ENCODE measurements around the gene GFI1B.
"Not testable (repeated sequence)": the region's sequence is repeated elsewhere in the genome, so short reads cannot be mapped to it uniquely, and the experiment has no call there.

GFI1B gene

DNA sequence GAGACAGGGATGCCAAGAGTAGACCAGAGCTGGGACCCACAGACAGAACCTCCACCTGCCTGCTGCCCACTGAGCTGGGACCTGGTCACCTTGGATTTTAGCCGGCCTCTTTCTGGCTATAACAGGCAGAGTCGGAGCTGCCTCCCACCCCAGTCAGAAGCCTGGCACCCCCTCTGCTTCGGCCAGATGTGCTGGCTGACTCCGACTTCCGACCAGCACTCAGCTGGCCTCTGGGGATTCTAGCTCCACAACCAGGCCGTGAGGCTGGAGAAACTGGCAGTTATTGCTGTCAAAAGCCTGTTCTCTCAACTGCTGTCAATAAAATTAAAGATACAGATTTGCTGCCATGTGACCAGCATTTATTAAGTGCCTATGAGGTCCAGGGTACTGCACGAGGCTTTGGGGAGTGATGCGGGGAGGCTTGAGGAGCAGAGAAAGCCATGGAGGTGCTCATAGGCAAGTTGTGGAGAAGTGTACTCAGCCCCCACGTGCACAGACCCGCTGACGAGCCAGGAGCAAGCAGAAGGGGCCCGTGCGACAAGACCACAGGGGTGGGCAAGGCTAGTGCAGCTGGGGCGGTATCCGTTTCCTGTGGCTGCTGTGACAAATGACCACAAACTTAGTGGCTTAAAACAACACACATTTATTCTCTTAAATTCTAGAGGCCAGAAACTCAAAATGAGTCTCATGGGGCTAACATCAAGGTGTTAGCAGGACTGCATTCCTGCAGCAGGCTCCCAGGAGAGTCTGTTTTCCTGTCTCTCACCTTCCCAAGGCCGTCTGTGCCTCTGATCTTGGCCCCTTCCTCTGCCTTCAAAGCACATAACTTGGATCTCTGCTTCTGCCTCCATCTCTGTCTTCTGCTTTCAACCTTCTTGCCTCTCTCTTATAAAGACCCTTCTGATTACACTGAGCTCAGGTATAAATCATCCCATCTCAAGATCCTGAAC is 13.1 kb downstream of the GFI1B start:
- DNase-seq (ENCODE audit: low read depth, low spot score): no peak

DNA sequence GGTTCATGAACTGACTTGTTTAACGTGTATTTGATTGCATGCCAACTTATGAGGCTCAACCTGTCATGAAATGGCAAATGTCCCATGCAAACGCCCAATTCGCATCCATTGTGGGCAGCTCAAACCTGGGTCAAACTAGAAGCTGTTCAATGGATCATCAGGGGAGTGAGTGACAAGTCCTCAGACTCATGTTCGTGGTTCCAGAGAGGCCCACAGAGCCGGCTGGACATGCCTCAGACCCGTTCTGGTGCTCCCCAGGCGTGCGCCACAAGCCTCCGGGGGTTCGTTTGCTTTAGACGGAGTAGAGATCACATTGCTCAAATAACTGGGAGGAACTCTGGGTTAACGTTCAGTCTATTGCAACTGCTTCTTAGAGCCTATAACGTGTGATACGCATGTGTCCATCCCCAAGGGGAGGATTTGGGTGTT is 15.0 kb downstream of the GFI1B start:
- DNase-seq (ENCODE audit: low read depth, low spot score): no peak

DNA sequence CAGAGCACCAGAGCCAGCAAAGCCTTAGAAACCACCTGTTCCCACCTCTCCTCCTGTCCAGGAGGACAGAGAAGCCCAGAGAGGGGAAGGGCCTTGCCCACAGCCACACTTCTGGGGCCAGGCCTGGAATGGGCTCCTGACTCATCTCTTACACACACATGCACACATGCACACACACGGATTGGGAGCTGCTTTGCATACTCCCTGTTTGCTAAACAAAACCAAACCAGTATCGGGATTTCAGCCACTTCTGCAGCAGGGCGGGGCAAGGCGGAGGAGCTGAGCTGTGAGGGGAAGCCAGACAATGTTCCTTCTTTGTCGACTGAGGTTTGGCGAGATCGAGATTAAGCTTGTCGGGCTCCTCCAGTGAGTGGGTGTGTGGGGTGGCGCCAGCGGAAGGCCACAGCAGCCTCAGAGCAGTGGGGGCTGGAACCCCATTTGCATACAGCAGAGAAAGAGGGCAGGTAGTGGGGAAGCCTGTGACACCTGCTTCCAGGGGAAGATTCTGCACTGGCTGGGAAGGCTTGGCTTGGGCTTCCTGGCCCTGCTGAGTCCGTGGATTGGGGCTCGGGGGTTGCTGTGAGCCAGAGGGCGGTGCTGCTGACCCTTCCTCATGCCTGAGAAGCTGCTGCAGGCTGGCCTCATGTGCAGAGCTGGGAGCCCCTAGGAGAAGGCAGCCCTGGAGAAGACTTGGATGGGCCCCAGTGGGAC is 16.1 kb downstream of the GFI1B start:
- no peak for DNase-seq (ENCODE audit: low read depth, low spot score)

DNA sequence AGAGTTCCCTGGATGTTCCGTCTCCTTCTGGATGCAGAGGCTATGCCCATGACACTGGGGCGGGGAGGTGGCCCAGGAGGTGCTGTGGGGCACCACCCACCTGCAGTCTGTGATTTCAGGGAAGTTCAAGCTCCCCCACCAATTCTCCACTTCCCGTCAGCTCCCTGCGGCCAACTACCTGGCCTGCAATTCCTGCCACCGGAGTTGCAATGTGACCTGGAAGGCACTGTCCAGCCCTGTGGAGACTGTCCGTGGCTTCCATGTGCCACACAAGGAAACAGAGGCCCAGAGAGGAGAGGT is 16.6 kb downstream of the GFI1B start:
- DNase-seq (ENCODE audit: low read depth, low spot score): no peak

DNA sequence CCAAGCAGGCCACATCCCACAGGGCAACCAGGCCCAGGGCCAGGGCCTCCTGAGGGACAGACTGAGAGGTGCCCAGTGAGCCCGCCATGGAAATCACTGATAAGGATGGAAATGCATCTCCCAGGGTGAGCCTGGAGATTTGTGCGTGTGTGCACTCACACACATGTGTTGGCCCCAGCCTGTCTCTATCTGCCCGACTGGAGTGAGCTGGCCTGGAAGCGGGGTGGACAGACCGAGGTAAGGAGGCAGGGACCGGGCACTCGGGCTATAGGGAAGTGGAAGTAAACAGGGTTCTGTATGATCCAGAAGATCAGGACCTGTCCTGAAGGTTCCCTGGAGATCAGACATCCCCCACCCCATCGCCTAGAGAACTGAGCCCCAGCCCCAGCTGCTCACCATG is 17.4 kb downstream of the GFI1B start:
- no peak for DNase-seq (ENCODE audit: low read depth, low spot score)

DNA sequence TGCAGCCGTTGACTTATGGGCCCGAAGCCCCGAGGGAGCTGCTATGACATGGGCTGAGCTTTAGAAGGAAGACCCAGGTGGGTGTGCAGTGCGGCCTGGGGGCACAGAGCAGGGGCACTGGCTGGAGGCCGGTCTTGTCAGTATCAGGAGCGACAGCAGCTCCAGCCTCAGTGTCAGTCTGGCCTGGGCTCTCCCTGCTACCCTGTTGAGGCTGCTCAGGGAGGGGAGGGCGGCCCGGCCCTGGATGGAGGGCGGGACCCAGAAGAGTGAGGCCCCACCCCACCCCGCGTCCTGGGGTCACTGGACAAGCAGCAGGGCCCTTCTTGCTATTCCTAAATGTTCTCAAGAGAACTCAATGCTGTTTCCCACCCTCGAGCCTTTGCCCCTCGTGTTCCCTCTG is 18.0 kb downstream of the GFI1B start:
- DNase-seq (ENCODE audit: low read depth, low spot score): no peak

DNA sequence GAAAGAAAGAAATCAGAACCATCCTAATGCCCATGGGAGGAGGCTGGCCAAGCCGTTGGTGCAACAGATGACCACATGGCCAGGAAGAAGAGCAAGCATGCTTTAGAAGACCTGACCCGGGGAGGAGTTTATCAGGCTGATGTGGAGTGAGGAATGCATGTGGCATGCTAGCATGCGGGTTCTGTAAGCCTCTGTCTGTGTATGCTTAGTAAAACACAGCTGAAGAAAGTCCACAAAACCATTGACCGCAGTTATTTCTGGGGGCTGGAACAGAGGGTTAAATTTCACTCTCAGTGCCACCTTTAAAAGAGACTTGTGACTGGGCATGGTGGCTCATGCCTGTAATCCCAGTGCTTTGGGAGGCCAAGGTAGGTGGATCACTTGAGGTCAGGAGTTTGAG is 19.1 kb downstream of the GFI1B start:
- DNase-seq (ENCODE audit: low read depth, low spot score): no peak

DNA sequence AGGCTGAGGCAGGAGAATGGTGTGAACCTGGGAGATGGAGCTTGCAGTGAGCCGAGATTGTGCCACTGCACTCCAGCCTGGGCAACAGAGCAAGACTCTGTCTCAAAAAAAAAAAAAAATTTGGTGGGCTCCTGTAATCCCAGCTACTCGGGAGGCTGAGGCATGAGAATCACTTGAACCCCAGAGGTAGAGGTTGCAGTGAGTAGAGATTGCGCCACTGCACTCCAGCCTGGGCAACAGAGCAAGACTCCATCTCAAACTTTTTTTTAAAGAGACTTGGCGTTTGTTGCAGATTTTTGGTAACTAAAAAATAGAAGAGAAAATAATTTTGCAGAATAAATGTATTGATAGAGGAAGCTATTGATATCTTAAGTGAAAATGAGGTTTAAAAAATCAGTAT is 19.7 kb downstream of the GFI1B start:
- not testable (repeated sequence) for DNase-seq (ENCODE audit: low read depth, low spot score)

DNA sequence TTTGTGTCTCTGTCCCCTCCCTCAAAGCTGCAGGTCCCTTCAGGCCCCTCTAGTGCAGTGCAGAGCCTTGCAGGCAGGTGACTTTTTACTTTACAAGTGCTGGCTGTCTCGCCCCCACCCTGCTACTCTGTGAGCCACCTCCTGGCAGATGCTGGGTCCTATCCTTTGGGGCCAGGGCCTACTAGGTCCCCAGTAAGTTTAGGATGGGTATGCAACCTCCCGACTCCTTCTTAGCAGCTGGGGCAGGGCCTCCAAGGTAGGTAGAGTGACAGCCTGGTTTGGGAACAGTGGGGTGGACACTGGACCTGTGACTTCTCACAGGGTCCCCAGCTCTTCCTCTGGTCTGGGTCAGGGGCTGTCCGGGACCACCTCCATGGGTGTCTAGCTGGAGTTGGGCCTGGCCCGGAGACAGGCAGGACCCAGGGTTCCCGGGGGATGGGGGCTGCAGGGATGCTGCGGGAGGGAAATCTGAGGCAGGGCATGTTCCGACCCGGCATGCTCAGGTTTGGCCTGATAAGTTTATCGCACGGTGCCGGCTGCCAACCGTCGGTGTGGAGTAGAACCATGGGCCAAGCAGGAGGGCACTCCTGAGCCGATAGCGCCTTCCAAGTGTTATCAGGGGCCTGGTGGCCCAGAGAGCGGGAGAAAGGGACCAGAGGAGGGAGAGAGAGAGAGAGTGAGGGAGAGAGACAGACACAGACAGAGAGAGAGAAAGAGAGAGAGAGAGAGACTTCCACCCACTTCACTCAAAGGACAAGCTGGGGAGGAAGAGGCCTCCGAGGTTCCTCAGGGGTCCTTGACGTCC is 20.5 kb downstream of the GFI1B start:
- no peak for DNase-seq (ENCODE audit: low read depth, low spot score)

DNA sequence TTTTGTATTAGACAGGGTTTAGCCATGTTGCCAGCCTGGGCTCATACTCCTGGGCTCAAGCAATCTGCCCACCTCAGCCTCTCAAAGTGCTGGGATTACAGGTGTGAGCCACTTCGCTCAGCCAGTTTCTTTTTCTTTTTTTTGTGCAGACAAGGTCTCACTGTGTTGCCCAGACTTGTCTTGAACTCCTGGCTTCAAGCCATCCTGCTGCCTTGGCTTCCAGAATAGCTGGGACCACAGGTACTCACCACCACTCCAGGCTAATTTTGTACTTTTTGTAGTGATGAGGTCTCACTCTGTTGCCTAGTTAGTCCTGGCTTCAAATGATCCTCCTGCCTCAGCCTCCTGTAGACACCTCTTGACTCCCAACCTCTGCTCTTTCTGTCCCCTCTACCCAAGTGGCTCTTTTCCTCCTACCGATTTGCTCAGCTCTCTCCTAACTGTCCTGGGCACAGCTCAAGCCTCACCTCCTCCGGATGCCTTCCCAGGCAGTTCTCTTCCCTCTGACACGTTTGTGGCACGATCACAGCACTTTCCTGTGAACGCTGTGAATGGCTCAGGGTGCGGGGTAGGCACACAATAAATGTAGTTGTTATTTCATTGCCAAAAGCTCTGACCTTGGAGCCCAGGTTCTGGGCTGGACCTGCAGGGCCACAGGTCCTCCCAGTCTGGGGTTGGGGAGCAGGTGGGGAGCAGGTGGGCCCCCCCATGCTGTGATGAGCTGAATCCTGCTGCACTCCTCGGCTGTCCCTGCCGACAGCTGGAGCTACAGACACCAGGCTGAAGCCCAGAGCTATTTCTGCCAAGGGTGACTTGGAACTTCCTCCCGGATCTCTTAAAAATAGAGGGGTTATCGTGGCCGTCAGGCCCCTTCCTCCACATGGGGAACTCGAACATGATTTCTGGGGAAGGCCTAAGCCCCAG is 23.9 kb downstream of the GFI1B start:
- DNase-seq (ENCODE audit: low read depth, low spot score): no peak

DNA sequence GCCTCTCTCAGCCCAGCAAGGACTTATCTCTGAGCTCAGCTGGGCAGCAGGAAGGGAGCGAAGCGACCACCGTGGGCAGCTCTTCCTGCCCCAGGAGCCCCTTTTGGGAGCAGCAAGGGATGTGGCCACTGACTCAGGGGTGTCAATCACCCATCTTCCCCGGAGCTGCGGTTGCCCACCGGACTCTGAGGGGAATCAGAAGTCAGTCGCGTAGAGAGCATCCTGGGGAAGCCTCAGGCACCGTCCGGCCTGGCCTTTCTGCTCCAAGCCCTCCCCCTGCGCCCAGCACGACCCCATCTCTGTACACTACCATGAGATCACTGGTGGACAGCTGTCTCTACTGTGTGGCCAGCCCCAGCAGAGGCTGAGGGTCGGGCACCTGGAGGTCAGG is 24.6 kb downstream of the GFI1B start:
- DNase-seq (ENCODE audit: low read depth, low spot score): no peak

DNA sequence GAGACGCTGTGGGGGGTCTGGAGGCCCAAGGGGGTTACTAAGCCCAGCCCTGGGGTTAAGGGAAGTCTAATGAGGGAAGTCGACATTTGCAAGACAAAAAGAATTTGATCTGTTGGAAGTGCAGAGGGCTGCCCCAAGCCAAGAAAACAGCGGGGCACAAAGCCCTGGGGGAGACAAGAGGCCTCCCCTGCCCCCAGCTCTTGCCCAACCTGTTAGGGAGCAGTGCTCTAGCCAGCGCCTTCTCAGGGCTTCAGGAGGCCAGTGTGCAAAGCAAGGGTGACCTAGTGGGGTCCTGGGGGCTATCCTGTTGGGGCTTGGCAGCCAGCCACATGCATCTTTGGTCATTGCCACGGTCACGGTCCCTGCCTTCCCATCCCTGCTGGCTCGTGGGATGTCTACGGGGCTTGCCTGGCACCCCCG is 25.2 kb downstream of the GFI1B start:
- DNase-seq (ENCODE audit: low read depth, low spot score): no peak

DNA sequence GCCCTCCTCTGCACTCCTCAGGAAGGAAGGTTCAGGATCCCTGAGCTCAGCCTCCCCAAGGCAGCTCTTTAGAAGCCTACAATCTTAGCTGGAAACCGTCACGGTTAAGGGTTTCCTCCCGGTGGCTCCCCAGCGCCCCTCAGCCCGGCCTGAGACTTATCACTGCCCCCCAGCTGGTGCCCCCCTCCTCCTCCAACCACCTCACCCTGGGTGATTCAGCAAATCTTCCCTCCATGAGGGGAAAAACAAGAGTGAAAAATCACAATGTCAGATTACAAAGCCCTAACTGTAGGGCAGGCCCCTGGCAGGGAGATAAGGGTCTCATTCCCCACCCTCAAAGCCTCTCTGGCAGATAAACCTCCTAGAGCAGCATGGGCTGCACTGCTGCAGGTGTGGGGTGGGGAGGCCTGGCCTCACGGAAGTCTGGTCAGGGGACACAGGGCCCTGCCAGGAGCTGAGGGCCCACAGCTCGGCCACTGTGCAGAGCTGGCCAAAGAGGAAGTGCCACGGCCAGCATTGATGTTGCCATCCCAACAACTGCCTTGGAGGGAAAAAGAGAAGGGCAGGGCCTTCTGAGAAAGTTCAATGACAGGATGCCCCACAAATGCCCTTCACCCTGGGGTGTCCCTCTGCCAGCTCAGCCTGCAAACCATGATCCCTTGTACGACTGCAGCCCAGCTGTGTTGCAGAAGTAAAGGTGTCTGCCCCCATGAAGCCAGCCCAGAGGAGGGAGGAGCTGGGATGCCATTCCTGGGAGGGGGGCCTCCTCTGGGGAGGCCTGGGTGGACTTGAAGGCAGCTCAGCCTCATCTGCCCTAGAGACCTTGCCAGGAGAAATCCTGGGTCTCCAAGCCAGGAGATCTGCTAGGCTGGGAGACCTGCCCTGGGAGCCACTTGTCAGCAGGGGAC is 25.9 kb downstream of the GFI1B start:
- no peak for DNase-seq (ENCODE audit: low read depth, low spot score)

DNA sequence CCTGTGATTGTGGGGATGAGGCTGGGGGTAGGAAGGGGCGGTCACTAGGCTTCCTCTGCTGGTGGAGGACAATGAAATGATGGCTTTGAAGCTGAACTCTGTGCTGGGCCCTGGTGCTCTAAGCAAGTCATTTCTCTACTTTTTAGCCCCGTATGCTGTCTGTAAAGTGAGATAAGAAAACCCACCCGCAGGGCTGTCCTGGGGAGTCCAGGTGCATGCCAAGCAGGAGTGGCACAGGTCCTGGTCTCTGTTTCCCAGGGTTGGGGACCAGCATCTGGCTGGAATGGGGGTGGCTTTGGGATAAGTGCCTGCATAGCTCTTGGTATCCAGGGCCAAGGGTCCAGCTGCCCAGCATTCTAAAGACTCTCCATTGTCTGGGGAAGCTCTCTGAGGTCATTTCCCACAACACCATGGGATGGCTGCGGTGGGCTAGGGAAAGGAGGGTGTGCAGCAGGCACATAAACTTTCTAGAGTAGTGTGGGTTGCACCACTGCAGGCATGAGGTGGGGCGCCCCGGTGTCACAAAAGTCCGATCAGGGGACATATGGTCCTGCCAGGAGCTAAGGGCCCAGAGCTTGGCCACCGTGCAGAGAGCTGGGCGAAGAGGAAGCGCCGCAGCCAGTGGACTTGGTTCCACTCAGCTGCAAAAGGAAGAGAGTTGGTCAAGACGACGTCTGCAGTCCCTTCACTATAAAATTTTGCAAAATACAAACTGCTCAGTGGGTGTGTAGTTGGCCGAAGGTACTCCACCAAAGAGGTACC is 26.7 kb downstream of the GFI1B start:
- no peak for DNase-seq (ENCODE audit: low read depth, low spot score)

DNA sequence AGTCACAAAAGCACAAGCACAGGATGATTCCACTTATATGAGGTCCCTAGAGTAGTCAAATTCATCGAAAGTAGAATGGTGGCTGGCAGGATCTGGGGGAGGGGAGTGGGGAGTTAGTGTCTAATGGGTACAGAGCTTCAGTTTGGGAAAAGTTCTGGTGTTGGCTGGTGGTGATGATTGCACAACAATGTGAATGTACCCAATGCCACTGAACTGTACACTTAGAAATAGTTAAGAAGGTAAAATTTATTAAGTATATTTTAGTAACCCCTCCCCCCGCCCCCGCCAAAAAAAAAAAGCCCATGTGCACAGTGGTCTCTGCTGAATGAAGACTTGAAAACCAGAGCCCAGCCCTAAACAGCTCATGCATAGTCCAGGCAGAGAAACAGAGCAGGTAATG is 27.5 kb downstream of the GFI1B start:
- no peak for DNase-seq (ENCODE audit: low read depth, low spot score)

DNA sequence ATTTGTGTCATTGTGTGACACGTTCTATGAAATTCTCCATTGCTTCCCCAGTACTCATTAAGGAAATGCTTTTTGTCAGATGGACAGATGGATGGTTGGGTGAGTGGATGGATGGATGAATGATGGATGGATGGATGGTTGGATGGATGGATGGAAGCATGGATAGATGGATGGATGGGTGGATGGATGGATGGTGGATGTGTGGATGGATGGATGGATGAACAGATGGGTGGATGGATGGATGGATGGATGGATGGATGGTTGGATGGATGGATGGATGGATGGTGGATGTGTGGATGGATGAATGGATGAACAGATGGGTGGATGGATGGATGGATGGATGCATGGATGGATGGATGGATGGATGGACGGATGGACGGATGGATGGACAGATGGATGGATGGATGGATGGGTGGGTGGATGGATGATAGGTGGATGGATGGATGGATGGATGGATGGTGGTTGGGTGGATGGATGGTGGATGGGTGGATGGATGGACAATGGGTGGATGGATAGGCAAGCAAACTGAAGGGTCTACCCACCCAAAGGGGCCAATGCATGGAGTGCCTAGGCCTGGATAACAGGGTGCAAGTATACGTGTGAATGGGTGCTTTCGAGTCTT is 28.3 kb downstream of the GFI1B start:
- DNase-seq (ENCODE audit: low read depth, low spot score): no peak

DNA sequence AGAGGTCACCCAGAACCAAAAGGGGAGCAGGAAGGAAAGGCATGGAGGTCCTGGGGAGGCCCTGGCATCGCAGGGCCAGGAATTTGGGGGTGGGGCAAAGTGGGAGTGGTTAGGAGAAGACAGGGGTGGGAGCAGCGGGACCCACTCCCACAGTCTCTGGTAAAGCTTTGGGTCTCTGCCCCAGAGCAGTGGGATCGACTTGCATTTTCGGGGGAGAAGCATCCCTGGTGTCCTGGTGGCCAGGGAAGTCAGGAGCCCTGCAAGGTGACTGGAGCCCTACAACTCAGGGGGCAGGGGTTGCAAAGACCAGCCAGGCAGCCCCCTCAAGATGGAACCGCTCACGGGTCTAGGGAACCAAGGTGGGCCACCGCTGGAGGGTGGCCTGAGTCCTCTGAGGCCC is 29.9 kb downstream of the GFI1B start:
- no peak for DNase-seq (ENCODE audit: low read depth, low spot score)

DNA sequence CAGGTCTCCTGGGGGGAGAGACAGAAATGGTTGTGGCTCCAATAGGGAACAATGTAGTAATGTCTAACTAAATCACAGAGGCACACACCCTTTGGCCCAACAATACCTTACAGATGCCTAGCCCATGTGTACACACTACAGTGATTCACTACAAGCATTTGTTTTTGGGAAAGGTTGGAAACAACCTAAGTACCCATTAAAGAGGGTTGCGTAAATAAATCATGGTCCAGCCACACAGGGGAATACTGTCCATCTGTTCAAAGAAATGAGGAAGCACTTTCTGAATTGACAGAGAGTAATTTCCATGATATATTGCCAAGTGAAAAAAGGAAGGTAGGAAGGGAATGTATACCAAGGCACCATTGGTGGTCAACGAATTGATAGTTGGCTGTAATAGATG is 30.3 kb downstream of the GFI1B start:
- no peak for DNase-seq (ENCODE audit: low read depth, low spot score)
